HepG2 (cell line): ENCODE results near the gene DNMT3B. TPM values are rescaled to one million over a fixed set of nuclear protein-coding genes. Genes with fewer than 3 reads are reported as not detected.

Experiments
- CBX1 ChIP-seq: IDR thresholded peaks from one replicate; pipeline ENCODE4 v1.6.1; 2016; ENCODE audit warnings: antibody characterized with exemption, low read depth
- GABPA ChIP-seq, 2 experiments: IDR thresholded peaks; 2 replicates each; pipeline ENCODE4 v1.6.1; 2011 to 2016; ENCODE audit warnings: low read depth in 2 of 2, low read length in 1 of 2, missing biosample characterization in 1 of 2, missing genetic modification characterization in 1 of 2
- MIER3 ChIP-seq: IDR thresholded peaks from 2 replicates; pipeline ENCODE4 v1.6.1; 2016; ENCODE audit warnings: missing compliant biosample characterization, borderline replicate concordance
- MTF2 ChIP-seq: sonication (generic); formaldehyde crosslinking; IDR thresholded peaks from 2 replicates; pipeline ENCODE4 v1.5.0; 2020; ENCODE audit warnings: missing genetic modification reagents, borderline replicate concordance
- NAIF1 ChIP-seq: sonication (generic); formaldehyde crosslinking; IDR thresholded peaks from 2 replicates; pipeline ENCODE4 v1.5.0; 2020; ENCODE audit warnings: mild to moderate bottlenecking, missing genetic modification reagents, borderline replicate concordance
- REL ChIP-seq: sonication (generic); formaldehyde crosslinking; conservative IDR thresholded peaks from 2 replicates; pipeline ENCODE4 v1.8.0; 2022; ENCODE audit warnings: mild to moderate bottlenecking, missing genetic modification reagents, moderate library complexity
- SALL1 ChIP-seq: sonication (generic); formaldehyde crosslinking; IDR thresholded peaks from 2 replicates; pipeline ENCODE4 v1.8.0; 2022; ENCODE audit warnings: mild to moderate bottlenecking, missing genetic modification reagents
- SNAI1 ChIP-seq: sonication (generic); formaldehyde crosslinking; IDR thresholded peaks from 2 replicates; pipeline ENCODE4 v1.5.0; 2020; ENCODE audit warnings: mild to moderate bottlenecking, missing genetic modification reagents, borderline replicate concordance
- SRF ChIP-seq: IDR thresholded peaks from 2 replicates; pipeline ENCODE4 v1.6.1; 2011; ENCODE audit warnings: mild to moderate bottlenecking, low read depth, low read length, moderate library complexity
- ZNF12 ChIP-seq: sonication (generic); formaldehyde crosslinking; IDR thresholded peaks from 2 replicates; pipeline ENCODE4 v1.5.0; 2020; ENCODE audit warnings: missing genetic modification reagents
- ZNF282 ChIP-seq: fragments of 450-650 bp; IDR thresholded peaks from 2 replicates; pipeline ENCODE4 v1.6.1; 2018; ENCODE audit not compliant: partially characterized antibody
- ZNF329 ChIP-seq: sonication (generic); formaldehyde crosslinking; IDR thresholded peaks from 2 replicates; pipeline ENCODE4 v1.9.0; 2021; ENCODE audit warnings: low read depth, mild to moderate bottlenecking, missing genetic modification reagents
- ZNF441 ChIP-seq: sonication (generic); formaldehyde crosslinking; IDR thresholded peaks from 2 replicates; pipeline ENCODE4 v1.7.0; 2021; ENCODE audit warnings: missing genetic modification reagents, borderline replicate concordance
- ZNF451 ChIP-seq: sonication (generic); formaldehyde crosslinking; IDR thresholded peaks from 2 replicates; pipeline ENCODE4 v1.5.0; 2020; ENCODE audit warnings: mild to moderate bottlenecking, missing genetic modification reagents
- ZNF773 ChIP-seq: sonication (generic); formaldehyde crosslinking; IDR thresholded peaks from 2 replicates; pipeline ENCODE4 v1.4.0; 2020; ENCODE audit warnings: missing genetic modification reagents, borderline replicate concordance
- polyA plus RNA-seq, 8 experiments: library from polyadenylated mRNA; depleted of rRNA in 3 of 8; stranded (reverse) in 7 of 8; unstranded in 1 of 8; fragments of >200 nt; fragmentation: Illumina TruSeq in 4 of 8; extraction: Trizol in 4 of 8; gene quantifications; 2 replicates each; pipeline versions ENCODE4 v1.2.1 to v1.2.3, GENCODE V29; 2011 to 2016; ENCODE audit warnings: low read depth in 4 of 8, missing spikeins in 1 of 8, mixed read lengths in 1 of 8; ENCODE audit not compliant: insufficient read depth in 1 of 8
- total RNA-seq, 5 experiments: library from RNA; depleted of rRNA; stranded (reverse); fragments of >200 nt; fragmentation: Illumina TruSeq; extraction: Trizol; gene quantifications; 2 replicates each; pipeline ENCODE4 v1.2.3, GENCODE V29; 2016; ENCODE audit warnings: low read depth in 1 of 5
- TF ChIP-seq, protein P1 (sequence below): IDR thresholded peaks from 2 replicates; pipeline ENCODE4 v1.6.1; 2012; ENCODE audit warnings: low read length, improper control_type of control experiment
- TF ChIP-seq, protein P2 (sequence below): sonication (generic); formaldehyde crosslinking; IDR thresholded peaks from 2 replicates; pipeline ENCODE4 v1.5.1; 2020; ENCODE audit warnings: mild to moderate bottlenecking, missing genetic modification reagents, moderate library complexity
- TF ChIP-seq, protein P3 (sequence below): sonication (generic); formaldehyde crosslinking; IDR thresholded peaks from 2 replicates; pipeline ENCODE4 v1.4.0; 2020; ENCODE audit warnings: mild to moderate bottlenecking, low read depth, missing genetic modification reagents
- TF ChIP-seq, protein P4 (sequence below): sonication (generic); formaldehyde crosslinking; IDR thresholded peaks from 2 replicates; pipeline ENCODE4 v1.4.0; 2020; ENCODE audit warnings: missing genetic modification reagents
- TF ChIP-seq, protein P5 (sequence below): sonication (generic); formaldehyde crosslinking; IDR thresholded peaks from 2 replicates; pipeline ENCODE4 v1.4.0; 2020; ENCODE audit warnings: missing genetic modification reagents, mild to moderate bottlenecking, borderline replicate concordance

DNMT3B gene
- total and polyA plus RNA-seq, 2 of the 13 experiments (the other 11 are each of a cell fraction or from before 2014, with no cell fraction given): 3.8 to 13.9 TPM

DNA sequence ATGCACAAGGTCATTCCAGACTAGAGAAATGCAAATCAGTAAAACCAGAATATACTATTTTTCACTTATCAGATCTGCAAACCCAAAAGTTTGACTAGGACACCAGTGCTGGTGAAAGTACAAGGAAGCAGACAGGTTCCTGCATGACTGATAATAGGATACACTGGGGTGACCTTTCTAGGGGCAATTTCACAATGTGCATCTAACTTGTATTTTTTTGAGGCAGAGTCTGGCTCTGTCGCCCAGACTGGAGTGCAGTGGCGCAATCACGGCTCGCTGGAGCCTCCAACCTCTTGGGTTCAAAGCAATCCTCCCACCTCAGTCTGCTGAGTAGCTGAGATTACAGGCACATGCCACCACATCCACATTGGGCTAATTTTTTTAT is 30.3 kb upstream of the DNMT3B start (continued):
- TF ChIP-seq ZNF329 (CRISPR knock-in tag): no peak
- TF ChIP-seq, protein P1, sequence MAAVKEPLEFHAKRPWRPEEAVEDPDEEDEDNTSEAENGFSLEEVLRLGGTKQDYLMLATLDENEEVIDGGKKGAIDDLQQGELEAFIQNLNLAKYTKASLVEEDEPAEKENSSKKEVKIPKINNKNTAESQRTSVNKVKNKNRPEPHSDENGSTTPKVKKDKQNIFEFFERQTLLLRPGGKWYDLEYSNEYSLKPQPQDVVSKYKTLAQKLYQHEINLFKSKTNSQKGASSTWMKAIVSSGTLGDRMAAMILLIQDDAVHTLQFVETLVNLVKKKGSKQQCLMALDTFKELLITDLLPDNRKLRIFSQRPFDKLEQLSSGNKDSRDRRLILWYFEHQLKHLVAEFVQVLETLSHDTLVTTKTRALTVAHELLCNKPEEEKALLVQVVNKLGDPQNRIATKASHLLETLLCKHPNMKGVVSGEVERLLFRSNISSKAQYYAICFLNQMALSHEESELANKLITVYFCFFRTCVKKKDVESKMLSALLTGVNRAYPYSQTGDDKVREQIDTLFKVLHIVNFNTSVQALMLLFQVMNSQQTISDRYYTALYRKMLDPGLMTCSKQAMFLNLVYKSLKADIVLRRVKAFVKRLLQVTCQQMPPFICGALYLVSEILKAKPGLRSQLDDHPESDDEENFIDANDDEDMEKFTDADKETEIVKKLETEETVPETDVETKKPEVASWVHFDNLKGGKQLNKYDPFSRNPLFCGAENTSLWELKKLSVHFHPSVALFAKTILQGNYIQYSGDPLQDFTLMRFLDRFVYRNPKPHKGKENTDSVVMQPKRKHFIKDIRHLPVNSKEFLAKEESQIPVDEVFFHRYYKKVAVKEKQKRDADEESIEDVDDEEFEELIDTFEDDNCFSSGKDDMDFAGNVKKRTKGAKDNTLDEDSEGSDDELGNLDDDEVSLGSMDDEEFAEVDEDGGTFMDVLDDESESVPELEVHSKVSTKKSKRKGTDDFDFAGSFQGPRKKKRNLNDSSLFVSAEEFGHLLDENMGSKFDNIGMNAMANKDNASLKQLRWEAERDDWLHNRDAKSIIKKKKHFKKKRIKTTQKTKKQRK: no peak
- TF ChIP-seq, protein P2, sequence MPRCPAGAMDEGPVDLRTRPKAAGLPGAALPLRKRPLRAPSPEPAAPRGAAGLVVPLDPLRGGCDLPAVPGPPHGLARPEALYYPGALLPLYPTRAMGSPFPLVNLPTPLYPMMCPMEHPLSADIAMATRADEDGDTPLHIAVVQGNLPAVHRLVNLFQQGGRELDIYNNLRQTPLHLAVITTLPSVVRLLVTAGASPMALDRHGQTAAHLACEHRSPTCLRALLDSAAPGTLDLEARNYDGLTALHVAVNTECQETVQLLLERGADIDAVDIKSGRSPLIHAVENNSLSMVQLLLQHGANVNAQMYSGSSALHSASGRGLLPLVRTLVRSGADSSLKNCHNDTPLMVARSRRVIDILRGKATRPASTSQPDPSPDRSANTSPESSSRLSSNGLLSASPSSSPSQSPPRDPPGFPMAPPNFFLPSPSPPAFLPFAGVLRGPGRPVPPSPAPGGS (CRISPR knock-in tag): no peak
- TF ChIP-seq ZNF451 (CRISPR knock-in tag): no peak
- no peak for TF ChIP-seq SRF
- TF ChIP-seq ZNF773 (CRISPR knock-in tag): no peak
- TF ChIP-seq, protein P3, sequence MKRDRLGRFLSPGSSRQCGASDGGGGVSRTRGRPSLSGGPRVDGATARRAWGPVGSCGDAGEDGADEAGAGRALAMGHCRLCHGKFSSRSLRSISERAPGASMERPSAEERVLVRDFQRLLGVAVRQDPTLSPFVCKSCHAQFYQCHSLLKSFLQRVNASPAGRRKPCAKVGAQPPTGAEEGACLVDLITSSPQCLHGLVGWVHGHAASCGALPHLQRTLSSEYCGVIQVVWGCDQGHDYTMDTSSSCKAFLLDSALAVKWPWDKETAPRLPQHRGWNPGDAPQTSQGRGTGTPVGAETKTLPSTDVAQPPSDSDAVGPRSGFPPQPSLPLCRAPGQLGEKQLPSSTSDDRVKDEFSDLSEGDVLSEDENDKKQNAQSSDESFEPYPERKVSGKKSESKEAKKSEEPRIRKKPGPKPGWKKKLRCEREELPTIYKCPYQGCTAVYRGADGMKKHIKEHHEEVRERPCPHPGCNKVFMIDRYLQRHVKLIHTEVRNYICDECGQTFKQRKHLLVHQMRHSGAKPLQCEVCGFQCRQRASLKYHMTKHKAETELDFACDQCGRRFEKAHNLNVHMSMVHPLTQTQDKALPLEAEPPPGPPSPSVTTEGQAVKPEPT: no peak
- TF ChIP-seq, protein P4, sequence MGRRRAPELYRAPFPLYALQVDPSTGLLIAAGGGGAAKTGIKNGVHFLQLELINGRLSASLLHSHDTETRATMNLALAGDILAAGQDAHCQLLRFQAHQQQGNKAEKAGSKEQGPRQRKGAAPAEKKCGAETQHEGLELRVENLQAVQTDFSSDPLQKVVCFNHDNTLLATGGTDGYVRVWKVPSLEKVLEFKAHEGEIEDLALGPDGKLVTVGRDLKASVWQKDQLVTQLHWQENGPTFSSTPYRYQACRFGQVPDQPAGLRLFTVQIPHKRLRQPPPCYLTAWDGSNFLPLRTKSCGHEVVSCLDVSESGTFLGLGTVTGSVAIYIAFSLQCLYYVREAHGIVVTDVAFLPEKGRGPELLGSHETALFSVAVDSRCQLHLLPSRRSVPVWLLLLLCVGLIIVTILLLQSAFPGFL (CRISPR knock-in tag): no peak
- TF ChIP-seq MIER3 (CRISPR knock-in tag): 0 out of 2 replicates have a peak, but pooled peaks have one; percentile 57
- no peak for TF ChIP-seq SNAI1 (CRISPR knock-in tag)
- no peak for TF ChIP-seq REL (CRISPR knock-in tag)
- peak; percentile 79 for TF ChIP-seq SALL1 (CRISPR knock-in tag)
- TF ChIP-seq ZNF12 (CRISPR knock-in tag): peak; percentile 73; the same call in 1 of the 2 replicates
- no peak for TF ChIP-seq MTF2 (CRISPR knock-in tag)
- TF ChIP-seq ZNF441: peak; percentile 97
- TF ChIP-seq ZNF282: no peak
- TF ChIP-seq CBX1: no peak
- TF ChIP-seq, protein P5, sequence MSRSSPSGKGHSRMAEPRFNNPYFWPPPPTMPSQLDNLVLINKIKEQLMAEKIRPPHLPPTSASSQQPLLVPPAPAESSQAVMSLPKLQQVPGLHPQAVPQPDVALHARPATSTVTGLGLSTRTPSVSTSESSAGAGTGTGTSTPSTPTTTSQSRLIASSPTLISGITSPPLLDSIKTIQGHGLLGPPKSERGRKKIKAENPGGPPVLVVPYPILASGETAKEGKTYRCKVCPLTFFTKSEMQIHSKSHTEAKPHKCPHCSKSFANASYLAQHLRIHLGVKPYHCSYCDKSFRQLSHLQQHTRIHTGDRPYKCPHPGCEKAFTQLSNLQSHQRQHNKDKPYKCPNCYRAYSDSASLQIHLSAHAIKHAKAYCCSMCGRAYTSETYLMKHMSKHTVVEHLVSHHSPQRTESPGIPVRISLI (CRISPR knock-in tag): peak; percentile 93
- no peak for TF ChIP-seq GABPA (IDR thresholded peaks at IDR 0.05; ENCODE audit: low read depth, low read length)
- no peak for TF ChIP-seq GABPA (CRISPR knock-in tag; IDR thresholded peaks at IDR 0.05; ENCODE audit: low read depth)
- TF ChIP-seq NAIF1 (CRISPR knock-in tag): no peak
